Heart right ventricle (tissue), 16 donors: Measurements from ENCODE around the gene ATL2. TPM values are rescaled to one million over a fixed set of nuclear protein-coding genes. Genes with fewer than 3 reads are reported as not detected.

Source experiments
- ATAC-seq, 8 donors: fragments of 200-7000 bp; cut with Tn5 transposase; one replicate each; pipeline ENCODE4 v1.9.1; 2020; ENCODE audit warnings: mild to moderate bottlenecking in 8 of 8, moderate library complexity in 8 of 8, moderate number of reproducible peaks in 1 of 8
- DNase-seq, 2 donors: peaks; one replicate each; pipeline ENCODE4 v3.0.0-alpha.2; 2020
- H3K27ac ChIP-seq, 10 donors: fragments of 200-600 bp; sonication (generic) in 2 of 10; one replicate each; pipeline versions ENCODE4 v1.5.0 to v1.8.0; 2020 to 2022; ENCODE audit warnings: mild to moderate bottlenecking in 3 of 10
- H3K27me3 ChIP-seq, 7 donors: fragments of 200-600 bp; one replicate each; pipeline ENCODE4 v1.8.0; 2021 to 2022; ENCODE audit warnings: mild to moderate bottlenecking in 2 of 7
- H3K36me3 ChIP-seq, 9 donors: fragments of 200-600 bp; sonication (generic) in 1 of 9; one replicate each; pipeline versions ENCODE4 v1.5.0 to v1.8.0; 2020 to 2022; ENCODE audit warnings: mild to moderate bottlenecking in 2 of 9
- H3K4me1 ChIP-seq, 9 donors: fragments of 200-600 bp; sonication (generic) in 1 of 9; one replicate each; pipeline versions ENCODE4 v1.5.0 to v1.8.0; 2020 to 2022; ENCODE audit warnings: mild to moderate bottlenecking in 4 of 9
- H3K4me3 ChIP-seq, 10 donors: fragments of 200-600 bp; sonication (generic) in 2 of 10; one replicate each; pipeline versions ENCODE4 v1.5.0 to v1.8.0; 2020 to 2022; ENCODE audit warnings: mild to moderate bottlenecking in 7 of 10, moderate library complexity in 2 of 10
- H3K9me3 ChIP-seq, 11 donors: fragments of 200-600 bp in 10 of 11; sonication (generic) in 2 of 11; one replicate each; pipeline versions ENCODE4 v1.5.0 to v1.8.0; 2013 to 2022; ENCODE audit warnings: mild to moderate bottlenecking in 2 of 11, control low read depth in 1 of 11, moderate library complexity in 1 of 11
- CTCF ChIP-seq, 9 donors: fragments of 200-600 bp; sonication (generic) in 2 of 9; IDR thresholded peaks; one replicate each; pipeline versions ENCODE4 v1.5.0 to v1.8.0; 2021 to 2022; ENCODE audit warnings: antibody characterized with exemption in 9 of 9, mild to moderate bottlenecking in 5 of 9, moderate library complexity in 1 of 9
- WGBS, 2 donors: extraction: QIAGEN DNeasy Blood & Tissue Kit; methylation state at CpG; one replicate each; pipeline ENCODE4 v1.1.7; 2013; ENCODE audit warnings: inconsistent platforms in 1 of 2; 5-methylcytosine and 5-hydroxymethylcytosine counted together
- intact Hi-C, 10 donors: fragments of 100-400 bp; cut with DNase I; formaldehyde crosslinking; loops; one replicate each; pipeline versions ENCODE4 v1.11.1 to v1.14.2; 2022
- polyA plus RNA-seq, 2 donors: library from polyadenylated mRNA; stranded (reverse); fragments of 200-250 nt; gene quantifications; one replicate each; pipeline ENCODE4 v1.2.3, GENCODE V29; 2013
- total RNA-seq, 10 donors: library from RNA; stranded (reverse); fragmentation: NEBNext Ultra II Directional in 3 of 10; extraction: Animal tissue kit (Norgen Biotek cat#: 25700) in 3 of 10; gene quantifications; one replicate each; pipeline versions ENCODE4 v1.2.1 to v1.2.4, GENCODE V29; 2021 to 2023
- donor health status: Arrhythmogenic right ventricular cardiomyopathy.
- donor health status: ischemic (EF 13 %, LVEDD 7.1; RV severe dilation, severe dysfunction).
- donor health status: healthy with polysubstance abuse.
- donor health status: DM: no; HTN: yes; CAD: no.
- donor health status: DM: no; HTN: no; CAD: no.
- donor health status: ischemic (EF 25% LVEDD 6.9; RV normal size, moderate dysfunction).
- donor health status: ischemic (EF 25% LVEDD 5.7; RV mildly dilated, moderate dysfunction).
- donor health status: healthy.
- donor health status: DM: yes; HTN: yes; CAD: no.
- donor health status: Ischemic cardiomyopathy.
- donor health status: ischemic (EF 35%, LVEDD 5.7; RV mildly dilated, moderate dysfunction).
- donor health status: nonischemic (EF 11% LVEDD 7.7; RV severe dilation, severe dysfunction).
- donor health status: DM: yes; HTN: yes; CAD: no.
- donor health status: PGD.
- donor health status: ischemic (EF 29% LVEDD 5.4; RV normal size, mild dysfunction).
- donor health status: nonischemic (EF 23%, LVEDD 6.1; RV moderate dilation, normal function).

Gene ATL2
- total and polyA plus RNA-seq, 12 donors = 14.1 to 46.2 (median 30.2) TPM

DNA sequence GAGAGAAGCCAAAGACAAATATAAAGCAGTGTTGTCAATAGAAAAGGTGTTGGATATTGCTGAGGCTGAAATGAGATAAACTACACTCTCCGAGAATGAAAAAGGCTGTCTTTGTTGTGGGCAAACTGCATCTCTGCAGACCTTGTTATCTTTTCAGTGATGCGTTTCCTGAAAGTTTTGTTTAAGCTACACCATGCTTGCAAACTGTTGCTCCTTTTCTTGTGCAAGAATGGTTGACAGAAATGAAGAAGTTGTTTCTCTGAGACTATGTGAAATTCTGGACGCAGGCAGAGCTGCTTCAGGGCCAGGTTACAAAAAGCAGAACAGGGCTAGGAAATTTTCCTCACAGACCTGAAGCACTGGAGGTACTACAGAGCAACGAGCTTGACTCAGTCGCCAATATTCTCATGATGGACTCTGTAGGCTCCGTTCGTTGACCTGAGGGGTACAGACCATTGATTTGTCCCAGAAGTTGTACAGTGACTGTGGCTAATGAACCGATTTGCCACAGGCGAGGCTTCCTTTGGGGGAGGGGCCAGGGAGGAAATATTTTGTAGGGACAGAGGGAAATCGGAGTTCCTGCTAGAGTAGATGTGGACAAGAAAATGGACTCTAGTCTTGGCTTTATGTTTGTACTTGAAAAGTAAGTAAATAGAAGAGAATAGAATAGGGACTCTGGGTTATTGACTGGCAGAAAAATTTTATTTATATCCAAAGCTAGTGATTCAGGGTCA, 3.5 kb upstream of the ATL2 start:
- 60 to 71% methylated on average over 10 of the region's 10 CpGs for WGBS, 2 donors
- peaks cover 0 to 32% (median 8%) of the 10 kb centered on the region in 9 donors for H3K4me1 ChIP-seq
- DNase-seq (no peak), ATAC-seq (no peak)
- peak overlapping the region in 1 of 10 donors; percentile 57 for H3K27ac ChIP-seq
- no peak for TF ChIP-seq CTCF (IDR thresholded peaks at IDR 0.05)
- H3K4me3 ChIP-seq = peak overlapping the region in 1 of 10 donors; percentile 5
- intact Hi-C loops = no loop called here
- no peaks in the 10 kb centered on the region for H3K27me3 ChIP-seq
- H3K36me3 ChIP-seq = no peaks in the 10 kb centered on the region
- H3K9me3 ChIP-seq = no peaks in the 10 kb centered on the region

DNA sequence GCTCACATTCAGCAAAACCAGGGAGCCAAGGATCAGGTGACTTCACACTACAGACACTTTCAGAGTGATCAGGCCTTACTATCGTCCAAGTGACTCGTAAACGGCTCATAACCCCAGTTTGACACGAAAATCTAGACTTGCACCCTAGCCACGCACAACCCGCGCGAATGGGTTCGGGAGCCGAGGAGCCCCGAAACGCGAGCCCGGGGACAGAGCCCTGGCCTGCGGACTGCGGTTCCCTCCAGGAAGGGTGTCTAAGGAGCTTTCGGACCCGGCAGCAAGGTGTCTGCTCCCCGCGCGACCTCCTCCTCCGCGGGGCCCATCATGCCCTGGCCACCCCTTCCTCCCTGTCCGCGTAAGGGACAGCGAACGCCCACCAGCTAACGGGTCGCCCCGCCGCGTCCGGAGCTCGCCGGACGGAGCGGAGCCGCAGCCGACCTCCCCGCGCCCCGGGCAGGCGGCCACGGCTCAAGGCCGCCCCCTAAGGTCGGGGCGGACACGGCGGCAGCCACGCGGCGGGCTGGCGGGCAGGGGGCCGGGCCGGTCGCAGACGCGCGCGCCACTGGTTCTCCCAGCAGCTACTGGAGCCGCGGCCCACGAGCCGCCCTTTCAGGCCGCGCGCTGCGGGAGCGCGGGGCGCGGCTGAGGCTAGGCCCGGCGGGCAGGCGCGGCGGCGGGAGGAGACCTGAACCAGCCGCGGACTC, 575 bp downstream of the ATL2 start:
- peak; percentile 41 to 71 for DNase-seq
- Histone ChIP-seq H3K4me3 (peak overlapping the region; percentile 87 to 100 (median 94)), H3K4me1 (peaks cover 0 to 54% (median 35%) of the 10 kb centered on the region in 9 donors), H3K9me3 (no peaks in the 10 kb centered on the region), H3K27me3 (no peaks in the 10 kb centered on the region), H3K36me3 (peaks cover 0 to 4% (median 0%) of the 10 kb centered on the region in 9 donors), H3K27ac (peak overlapping the region; percentile 94 to 100 (median 99))
- TF ChIP-seq CTCF (IDR thresholded peaks at IDR 0.05) = peak in 8 of 9 donors; percentile 27 to 78 (median 52)
- intact Hi-C loops = loop anchor here in 5 of 10 donors (1.0 to 10.0 kb wide), 7 partner anchors 31 to 118 kb away; no protein-coding TSS in a partner anchor
- 0 to 1% methylated on average over 68 to 80 of the region's 80 CpGs for WGBS, 2 donors
- peak; percentile 54 to 83 (median 70) for ATAC-seq

- peaks cover 0 to 51% (median 35%) of the 10 kb centered on the region in 9 donors for H3K4me1 ChIP-seq
- peak overlapping the region; percentile 87 to 100 (median 94) for H3K4me3 ChIP-seq
- TF ChIP-seq CTCF (IDR thresholded peaks at IDR 0.05) = no peak
- DNase-seq (peak; percentile 30 to 54), ATAC-seq (peak in 5 of 8 donors; percentile 21 to 57 (median 45))
- 15% methylated on average over 19 of the region's 19 CpGs for WGBS, 2 donors
- intact Hi-C loops = loop anchor here in 5 of 10 donors (5.0 to 10.0 kb wide), 6 partner anchors 49 to 119 kb away; no protein-coding TSS in a partner anchor
- no peaks in the 10 kb centered on the region for H3K27me3 ChIP-seq
- H3K9me3 ChIP-seq = no peaks in the 10 kb centered on the region
- peak overlapping the region; percentile 94 to 100 (median 99) for H3K27ac ChIP-seq
- peaks cover 0 to 4% (median 0%) of the 10 kb centered on the region in 9 donors for H3K36me3 ChIP-seq
Measured at GRCh38 chr2:38375696-38376345, 1.3 kb downstream of the ATL2 start.

DNA sequence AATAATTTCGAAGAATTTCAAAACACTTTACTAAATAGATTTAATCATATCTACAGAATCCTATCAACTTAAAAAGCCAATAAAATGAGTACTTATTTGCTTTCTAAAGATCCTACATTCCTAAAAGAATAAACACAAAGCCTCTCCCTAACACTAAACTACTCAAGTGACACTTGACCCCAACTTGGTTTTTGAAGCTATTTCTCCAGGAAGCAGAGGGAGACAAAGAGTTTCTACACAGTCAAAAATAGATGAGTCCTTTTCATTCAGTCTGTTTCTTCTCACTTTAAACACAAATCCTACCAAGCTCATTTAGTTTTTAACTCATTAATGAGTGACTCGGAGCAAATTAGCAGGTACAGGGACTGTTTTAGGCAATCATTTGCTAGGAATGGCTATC, 2.1 kb downstream of the ATL2 start:
- peak in 3 of 9 donors; percentile 8 to 14 (median 9) for TF ChIP-seq CTCF (IDR thresholded peaks at IDR 0.05)
- WGBS, 2 donors = 78 to 83% methylated on average over 2 of the region's 2 CpGs
- peaks cover 0 to 4% (median 0%) of the 10 kb centered on the region in 9 donors for H3K36me3 ChIP-seq
- peaks cover 0 to 51% (median 35%) of the 10 kb centered on the region in 9 donors for H3K4me1 ChIP-seq
- H3K27me3 ChIP-seq = no peaks in the 10 kb centered on the region
- ATAC-seq (no peak), DNase-seq (no peak)
- H3K27ac ChIP-seq = peak overlapping the region in 2 of 10 donors; percentile 0 to 94
- intact Hi-C loops = loop anchor here in 5 of 10 donors (5.0 to 10.0 kb wide), 6 partner anchors 48 to 120 kb away; no protein-coding TSS in a partner anchor
- peak overlapping the region in 7 of 10 donors; percentile 87 to 98 (median 93) for H3K4me3 ChIP-seq
- H3K9me3 ChIP-seq = no peaks in the 10 kb centered on the region
